NCI-H226 (cell line): ENCODE results near the gene WNT8B.
A peak's percentile ranks its signal among the peaks of the same experiment; 100 is the strongest.

ENCODE experiments used
- DNase-seq: peaks from one replicate; pipeline ENCODE4 v3.0.0-alpha.2; 2015

The WNT8B gene, protein sequence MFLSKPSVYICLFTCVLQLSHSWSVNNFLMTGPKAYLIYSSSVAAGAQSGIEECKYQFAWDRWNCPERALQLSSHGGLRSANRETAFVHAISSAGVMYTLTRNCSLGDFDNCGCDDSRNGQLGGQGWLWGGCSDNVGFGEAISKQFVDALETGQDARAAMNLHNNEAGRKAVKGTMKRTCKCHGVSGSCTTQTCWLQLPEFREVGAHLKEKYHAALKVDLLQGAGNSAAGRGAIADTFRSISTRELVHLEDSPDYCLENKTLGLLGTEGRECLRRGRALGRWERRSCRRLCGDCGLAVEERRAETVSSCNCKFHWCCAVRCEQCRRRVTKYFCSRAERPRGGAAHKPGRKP

GRCh38 chr10:100462709-100463108, at the start of gene WNT8B:
Gene WNT8B, plus strand, starts transcription at chr10:100463009. Its CDS starts 160 bp downstream, at chr10:100463169.
- no peak for DNase-seq

GRCh38 chr10:100413173-100413572, 49.6 kb upstream of the WNT8B start:
- no peak for DNase-seq

DNA sequence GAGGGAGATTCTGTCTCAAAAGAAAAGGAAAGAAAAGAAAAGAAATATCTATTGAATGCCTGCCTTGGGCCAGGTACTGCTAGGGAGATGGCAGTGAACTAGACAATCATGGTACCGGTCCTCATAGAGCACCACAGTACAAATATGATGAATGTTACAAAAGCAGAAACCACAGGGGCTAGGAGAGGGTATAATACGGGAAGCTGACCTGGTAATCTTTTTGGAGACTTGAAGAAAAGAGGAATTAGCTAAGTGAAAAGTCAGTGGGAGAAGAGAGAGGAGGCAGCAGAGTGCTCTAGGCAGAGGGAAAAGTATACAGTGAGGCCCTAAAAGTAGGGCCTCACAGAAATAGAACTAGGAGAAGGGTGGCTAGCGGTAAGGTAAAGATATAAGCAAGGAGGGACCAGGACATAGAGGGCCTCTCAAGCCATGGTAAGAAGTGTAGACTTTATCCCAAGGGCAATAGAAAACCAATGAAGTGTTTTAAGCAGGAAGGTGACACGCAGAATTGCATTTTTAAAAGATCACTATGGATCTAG, 42.8 kb upstream of the WNT8B start:
- no peak for DNase-seq

- DNase-seq, result no peak
Measured at GRCh38 chr10:100427374-100427773, 35.4 kb upstream of the WNT8B start.

GRCh38 chr10:100433253-100434240, 29.3 kb upstream of the WNT8B start:
- peak; percentile 69 for DNase-seq

DNA sequence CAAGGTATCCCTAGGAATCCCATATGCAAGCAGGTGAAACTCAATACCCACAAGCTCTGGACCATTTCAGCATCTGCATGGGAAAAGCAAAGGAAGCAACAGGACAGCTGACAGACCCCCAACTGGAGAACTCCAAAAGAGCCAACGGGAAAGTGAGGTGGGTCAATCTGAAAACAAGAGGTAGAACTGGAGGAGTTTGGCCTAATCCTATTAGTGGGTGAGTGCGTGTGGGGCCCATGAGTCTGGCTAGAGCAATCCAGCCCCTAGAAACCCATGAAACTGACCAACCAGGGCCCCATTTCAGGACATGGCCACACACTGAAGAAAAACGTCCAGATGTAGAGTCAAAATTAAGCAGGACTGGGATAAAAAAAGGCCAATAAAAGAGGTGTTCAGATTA, 26.6 kb upstream of the WNT8B start:
- DNase-seq, result no peak

- no peak for DNase-seq
Measured at GRCh38 chr10:100438674-100439315, 24.0 kb upstream of the WNT8B start.

DNA sequence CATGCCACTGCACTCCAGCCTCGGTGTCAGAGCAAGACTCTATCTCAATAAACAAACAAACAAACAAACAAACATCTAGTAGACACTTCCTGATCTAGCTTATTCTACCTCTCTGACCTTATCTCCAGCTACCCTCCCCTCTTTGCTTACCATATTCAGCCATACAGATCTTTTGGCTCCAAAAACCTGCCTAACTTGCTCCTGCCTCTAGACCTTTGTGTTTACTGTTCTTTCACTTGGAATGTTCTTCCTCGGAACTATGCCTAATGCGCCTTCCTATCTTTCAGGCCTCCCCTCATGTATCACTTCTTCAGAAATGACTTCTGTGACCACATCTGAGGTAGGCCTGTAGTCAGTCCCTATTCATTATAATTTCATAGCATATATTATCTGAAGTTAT, 20.3 kb upstream of the WNT8B start:
- no peak for DNase-seq

DNA sequence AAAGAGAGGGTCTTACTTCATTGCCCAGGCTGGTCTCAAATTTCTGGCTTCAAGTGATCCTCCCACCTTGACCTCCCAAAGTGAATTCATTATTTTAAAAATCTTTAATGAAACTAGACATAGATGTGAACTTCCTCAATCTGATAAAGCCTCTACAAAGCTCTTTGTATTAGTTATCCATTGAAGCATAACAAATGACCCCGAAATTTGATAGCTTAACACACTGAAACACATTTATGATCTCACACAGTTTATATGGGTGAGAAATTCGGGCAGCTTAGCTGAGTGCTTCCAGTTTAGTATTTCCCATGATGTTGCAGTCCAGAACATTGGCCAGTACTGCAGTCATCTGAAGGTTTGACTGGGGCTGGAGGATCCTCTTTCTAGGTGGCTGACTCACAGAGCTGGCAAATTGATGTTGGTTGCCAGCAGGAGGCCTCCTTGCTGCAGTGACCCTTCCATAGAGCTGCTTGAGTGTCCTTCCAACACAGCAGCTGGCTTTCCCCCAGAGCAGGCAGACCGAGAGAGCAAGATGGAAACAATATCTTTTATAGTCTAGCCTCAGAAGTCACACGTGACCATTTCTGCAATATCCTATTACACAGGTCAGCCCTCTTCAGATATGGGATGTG, 16.6 kb upstream of the WNT8B start:
- DNase-seq, result no peak

GRCh38 chr10:100447663-100448062, 15.1 kb upstream of the WNT8B start:
- no peak for DNase-seq

GRCh38 chr10:100448951-100449350, 13.9 kb upstream of the WNT8B start:
- no peak for DNase-seq

- DNase-seq, result no peak
Measured at GRCh38 chr10:100468322-100468721, 5.5 kb downstream of the WNT8B start.

- DNase-seq, result no peak
Measured at GRCh38 chr10:100468978-100469377, 6.2 kb downstream of the WNT8B start.

- DNase-seq, result no peak
Measured at GRCh38 chr10:100469756-100470155, 6.9 kb downstream of the WNT8B start.

DNA sequence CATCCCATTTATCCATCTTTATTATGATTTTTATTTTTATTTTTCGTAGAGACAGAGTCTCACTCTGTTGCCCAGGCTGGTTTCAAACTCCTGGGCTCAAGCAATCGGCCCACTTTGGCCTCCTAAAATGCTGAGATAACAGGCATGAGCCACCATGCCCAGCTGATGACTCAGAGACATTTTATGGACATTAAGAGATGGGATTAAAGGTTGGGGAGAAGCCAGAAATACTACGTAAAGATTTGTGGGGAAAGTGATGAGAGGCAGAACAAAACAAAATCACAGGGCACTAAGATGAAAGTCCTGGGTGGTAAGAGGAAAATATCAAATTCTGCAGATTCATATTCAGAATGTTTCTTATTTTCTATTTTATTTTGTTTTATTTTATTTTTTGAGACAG, 7.6 kb downstream of the WNT8B start:
- peak; percentile 22 for DNase-seq

DNA sequence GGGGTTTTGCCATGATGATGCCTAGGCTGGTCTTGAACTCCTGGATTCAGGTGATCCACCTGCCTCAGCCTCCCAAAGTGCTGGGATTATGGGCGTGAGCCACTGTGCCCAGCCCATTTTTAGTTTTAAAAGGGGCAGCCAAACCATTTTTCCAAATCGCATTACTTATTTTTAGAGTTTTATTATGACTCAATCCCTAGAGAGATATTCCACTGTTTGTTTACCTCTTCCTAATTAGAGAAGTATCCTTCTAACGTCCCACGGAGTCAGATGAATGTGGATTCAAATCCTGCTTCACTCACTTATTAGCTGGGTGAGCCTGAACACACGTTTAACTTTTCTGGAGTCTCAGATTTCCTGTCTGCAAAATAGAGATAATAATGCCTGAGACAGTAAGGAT, 15.2 kb downstream of the WNT8B start:
- no peak for DNase-seq

DNA sequence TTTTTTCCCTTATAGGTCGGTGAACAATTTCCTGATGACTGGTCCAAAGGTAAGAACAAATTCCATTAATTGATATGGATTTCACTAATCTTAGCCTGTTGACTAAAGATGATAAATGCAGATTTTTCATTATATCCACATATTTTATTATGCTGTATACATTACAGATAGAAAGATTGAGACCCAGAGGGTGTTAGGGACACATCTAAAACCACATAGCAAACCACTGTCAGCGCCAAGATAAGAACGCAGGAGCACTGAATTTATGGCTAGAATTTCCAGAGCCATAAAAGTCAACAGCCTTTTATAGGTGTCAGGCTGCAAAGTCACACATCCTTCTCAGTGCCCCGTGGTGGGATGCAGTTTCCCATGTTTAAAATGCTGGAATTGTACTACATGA, 16.2 kb downstream of the WNT8B start:
- DNase-seq, result no peak

GRCh38 chr10:100480002-100480401, 17.2 kb downstream of the WNT8B start:
- no peak for DNase-seq

GRCh38 chr10:100481462-100482081, 18.8 kb downstream of the WNT8B start:
- peak; percentile 62 for DNase-seq

DNA sequence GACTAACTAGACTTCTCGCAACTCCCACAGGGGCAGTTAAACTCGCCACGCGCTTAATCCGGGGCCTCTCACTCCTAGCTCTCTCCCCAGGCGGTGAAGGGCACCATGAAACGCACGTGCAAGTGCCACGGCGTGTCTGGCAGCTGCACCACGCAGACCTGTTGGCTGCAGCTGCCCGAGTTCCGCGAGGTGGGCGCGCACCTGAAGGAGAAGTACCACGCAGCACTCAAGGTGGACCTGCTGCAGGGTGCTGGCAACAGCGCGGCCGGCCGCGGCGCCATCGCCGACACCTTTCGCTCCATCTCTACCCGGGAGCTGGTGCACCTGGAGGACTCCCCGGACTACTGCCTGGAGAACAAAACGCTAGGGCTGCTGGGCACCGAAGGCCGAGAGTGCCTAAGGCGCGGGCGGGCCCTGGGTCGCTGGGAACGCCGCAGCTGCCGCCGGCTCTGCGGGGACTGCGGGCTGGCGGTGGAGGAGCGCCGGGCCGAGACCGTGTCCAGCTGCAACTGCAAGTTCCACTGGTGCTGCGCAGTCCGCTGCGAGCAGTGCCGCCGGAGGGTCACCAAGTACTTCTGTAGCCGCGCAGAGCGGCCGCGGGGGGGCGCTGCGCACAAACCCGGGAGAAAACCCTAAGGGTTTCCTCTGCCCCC, 19.5 kb downstream of the WNT8B start:
- DNase-seq, result peak; percentile 9

GRCh38 chr10:100482834-100483185, 20.0 kb downstream of the WNT8B start:
- DNase-seq, result no peak
